HG02943 (cell line): Measurements from ENCODE around the gene CDK14.

Experiments
- ATAC-seq: cut with Tn5 transposase; IDR thresholded peaks from one replicate; pipeline ENCODE4 v1.9.1; 2021; ENCODE audit warnings: mild to moderate bottlenecking, low read depth, moderate library complexity; ENCODE audit not compliant: unreplicated experiment

The CDK14 gene

DNA sequence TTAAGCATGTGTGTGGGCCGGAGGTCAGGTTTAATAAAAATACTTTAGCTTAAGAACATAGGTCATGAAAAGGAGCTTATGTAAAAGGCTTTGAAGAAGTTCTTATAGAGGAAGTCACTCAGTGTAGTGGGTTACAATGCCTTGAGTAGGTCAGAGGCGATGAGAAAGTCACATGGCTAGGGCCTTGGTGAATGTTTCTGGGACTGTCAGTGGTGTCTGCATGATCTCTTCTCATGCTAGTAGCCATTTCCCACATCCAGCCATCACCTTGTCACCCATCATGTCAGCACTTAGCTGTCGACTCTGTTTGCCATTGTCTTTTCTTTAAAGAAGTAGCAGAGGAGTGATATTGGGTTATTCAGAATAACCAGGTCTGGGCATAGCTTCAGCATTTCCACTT, 236.6 kb downstream of the CDK14 start:
- ATAC-seq: no peak

DNA sequence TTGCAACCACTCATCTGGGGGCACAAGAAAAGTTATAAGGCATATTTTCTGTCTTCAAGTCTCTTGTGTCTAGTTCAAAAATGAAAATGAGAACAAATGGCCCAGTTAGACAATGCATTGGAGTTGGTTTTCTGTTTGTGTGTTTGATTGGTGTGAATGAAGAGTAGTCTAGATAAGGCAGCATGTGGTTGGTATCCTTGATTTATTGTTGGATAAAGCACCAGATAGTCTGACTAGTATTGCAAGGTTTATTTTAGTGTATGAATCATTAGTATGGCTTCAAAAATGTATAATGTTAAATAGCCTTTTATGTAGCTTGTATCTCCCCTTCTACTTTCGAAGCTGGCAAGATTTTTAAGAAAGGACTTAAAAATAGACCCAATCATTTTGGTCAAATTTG, 237.3 kb downstream of the CDK14 start:
- no peak for ATAC-seq

DNA sequence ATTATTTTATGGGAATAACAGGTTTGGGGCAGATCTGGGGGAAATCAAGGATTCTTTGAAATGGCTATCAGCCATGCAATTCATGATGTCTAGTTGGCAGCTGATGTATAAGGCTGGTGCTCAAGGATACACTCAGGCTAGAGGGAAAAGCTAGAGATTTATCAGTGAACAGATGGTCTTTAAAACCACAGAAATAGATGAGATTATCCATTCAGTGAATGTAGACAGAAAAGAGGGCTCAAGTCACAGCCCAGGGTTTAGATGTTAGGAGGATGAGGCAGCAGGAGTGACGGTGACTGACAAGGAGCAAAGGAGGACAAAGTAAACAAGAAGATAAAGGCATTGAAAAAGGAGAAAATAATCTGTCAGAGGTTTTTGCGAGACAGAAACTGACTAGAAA, 238.7 kb downstream of the CDK14 start:
- ATAC-seq: no peak

DNA sequence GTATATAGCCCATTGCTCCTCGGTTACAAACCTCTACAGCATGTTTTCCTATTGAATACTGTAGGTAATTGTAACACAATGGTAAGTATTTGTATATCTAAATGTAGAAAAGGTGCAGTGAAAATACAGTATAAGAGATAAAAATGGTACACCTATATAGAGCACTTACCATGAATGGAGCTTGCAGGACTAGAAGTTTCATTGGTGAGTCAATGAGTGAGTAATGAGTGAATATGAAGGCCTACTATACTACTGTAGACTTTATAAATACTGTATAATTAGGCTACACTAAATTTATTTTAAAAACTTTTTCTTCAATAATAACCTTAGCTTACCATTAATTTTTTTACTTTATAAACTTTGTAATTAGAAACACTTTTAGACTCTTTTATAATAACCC, 239.7 kb downstream of the CDK14 start:
- ATAC-seq: no peak

DNA sequence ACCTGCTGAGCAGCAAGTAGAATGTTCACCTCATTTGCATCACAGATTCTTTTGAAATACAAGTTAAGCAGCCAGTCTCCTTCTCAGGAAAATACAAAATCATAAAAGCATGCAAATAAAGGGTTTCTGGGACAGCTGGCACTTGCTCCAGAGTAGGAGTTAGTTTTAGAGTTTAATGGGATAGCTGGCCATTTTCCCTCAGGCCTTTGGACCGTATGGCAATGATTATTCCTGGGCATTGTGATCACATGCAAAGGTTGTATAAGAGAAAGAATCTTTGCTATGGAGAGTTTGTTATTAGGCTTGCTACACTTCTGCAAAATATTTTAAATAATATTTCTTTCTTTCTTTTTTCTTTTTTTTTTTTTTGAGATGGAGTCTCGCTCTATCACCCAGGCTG, 240.8 kb downstream of the CDK14 start:
- no peak for ATAC-seq

DNA sequence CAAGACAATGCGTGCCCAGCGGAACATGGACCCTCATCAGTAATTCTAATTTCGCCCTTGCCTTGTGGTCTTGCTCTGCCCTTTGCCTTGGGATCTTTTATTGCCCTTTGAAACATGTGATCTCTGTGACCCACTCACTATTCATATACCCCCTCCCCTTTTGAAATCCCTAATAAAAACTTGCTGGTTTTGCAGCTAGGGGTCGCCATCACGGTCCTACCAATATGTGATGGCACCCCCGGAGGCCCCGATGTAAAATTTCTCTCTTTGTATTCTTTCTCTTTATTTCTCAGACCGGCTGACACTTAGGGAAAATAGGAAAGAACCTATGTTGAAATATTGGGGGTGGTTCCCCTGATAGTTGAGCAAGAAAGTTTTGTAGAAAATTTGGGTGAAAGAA, 242.7 kb downstream of the CDK14 start:
- ATAC-seq: no peak

DNA sequence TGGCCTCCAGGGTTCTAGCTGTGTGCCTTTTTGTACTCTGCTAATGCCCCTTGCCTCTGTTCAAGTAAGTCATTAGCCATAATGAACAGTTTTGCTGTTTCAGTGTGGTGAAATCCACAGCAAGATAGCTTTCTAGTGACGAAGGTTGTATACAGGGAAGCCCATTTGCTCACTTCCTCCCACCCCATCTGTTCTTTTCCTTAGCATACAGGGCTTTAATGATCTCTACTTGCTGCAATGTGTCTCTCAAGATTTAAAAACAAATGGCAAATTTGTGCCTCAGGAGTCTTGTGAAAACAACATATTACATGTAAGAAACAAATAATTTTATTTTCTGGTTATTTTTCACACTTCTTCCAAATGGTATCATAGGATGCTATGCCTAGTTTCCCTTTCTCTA, 243.2 kb downstream of the CDK14 start:
- no peak for ATAC-seq

DNA sequence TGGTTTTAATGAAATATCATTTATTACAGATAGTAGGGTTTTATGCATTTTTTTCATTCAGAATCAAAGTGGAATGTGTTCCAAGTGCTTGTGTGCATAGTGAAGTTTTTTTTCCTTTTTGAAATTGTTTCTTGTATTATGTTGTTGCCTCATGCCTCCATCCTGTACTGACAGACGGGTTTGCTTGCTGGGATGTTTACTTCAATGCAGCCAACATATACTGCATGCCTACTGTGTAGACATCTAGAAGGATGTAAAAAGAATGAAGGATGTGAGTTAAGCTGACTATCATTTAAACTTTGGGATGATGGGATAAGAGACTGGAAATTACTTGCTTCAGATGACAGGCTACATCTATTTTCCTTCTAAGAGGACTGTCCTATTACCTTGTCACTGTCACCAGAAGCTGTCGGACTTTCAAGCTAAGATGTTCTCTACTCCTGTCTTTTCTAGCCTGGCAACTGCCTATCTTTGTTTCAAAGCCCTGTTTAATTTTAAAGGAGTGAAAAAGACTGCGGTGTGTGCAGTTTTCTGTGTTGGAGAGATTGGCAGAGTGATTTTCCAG, 243.7 kb downstream of the CDK14 start:
- no peak for ATAC-seq

DNA sequence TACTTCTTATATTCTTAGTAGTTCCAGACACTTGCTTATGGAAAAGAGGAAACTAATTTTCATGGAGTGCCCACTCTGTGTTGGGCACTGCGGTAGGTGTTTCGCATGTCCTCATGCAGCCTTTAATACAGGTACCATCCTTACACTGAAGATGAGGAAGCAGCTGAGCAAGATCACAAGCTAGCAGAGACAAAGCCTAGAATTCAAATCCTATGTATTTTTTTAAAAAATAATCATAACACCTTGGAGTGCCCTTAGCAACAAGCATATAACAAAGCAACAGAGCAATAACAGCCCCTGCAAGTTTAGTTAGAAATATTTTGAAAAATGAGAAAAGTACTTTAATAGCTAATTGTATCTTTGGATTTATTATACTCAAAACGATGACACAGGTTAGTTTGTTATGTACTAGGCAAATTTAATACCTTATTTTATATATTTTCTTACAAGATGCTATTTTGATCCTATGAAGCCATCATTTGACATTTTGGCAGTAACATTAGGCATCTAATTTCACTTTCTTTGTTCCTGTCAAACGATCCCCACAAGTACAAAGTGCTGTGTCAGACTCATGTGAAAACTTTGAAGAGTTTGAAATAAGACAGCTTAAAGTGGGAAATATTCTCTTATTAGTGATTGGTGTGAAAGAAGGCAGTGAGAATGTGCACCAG, 245.8 kb downstream of the CDK14 start:
- no peak for ATAC-seq

DNA sequence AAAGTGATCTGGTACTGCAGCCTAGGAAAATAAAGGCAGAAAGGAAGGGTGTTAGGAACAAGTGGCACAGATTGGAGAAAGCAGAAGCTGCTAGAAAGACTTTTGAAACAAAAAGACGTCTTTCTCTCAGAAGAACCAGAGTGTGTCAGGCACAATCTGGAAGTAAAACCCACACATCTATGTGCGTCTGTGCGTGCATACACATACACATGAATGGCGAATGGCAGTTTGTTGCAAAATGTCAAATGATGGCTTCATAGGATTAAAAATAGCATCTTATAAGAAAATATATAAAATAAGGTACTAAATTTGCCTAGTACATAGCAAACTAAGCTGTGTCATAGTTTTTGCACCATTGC, 246.3 kb downstream of the CDK14 start:
- no peak for ATAC-seq

DNA sequence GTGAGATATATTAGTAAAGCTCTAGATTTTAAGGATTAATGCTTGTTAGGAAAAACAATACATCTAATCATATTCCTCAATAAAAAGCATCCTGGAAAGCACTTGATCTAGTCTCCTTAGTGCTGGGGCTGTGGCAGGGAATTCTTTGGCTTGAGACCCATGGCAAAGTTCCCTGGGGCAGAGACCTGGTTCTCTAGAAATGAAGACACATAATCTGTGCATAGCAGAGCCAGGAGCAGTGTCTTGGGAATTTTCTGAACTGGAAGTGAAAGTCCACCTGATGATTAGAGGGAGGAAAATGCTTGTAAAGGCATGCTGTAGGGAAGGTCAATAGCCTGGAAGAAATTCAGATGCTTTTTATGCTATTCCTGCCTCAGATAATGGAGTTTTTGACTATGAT, 247.4 kb downstream of the CDK14 start:
- ATAC-seq: no peak

DNA sequence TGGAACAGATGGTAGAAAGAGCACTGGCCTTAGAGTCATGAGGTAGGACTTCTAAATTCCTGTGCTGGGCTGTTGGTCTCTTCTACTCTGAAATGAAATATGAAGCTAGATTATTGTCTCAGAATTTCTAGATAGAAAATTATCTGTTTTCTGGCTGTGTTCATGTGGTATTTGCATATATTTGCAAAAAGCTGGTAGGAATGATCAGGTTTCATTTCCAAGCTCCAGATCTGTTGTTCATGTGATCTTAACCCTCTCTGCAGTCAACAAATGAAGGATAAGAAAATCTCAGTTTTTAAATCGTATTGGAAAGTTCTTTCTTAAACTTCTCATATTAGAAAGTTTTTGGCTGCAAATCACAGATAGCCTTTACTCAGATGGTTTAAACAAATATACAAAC, 248.3 kb downstream of the CDK14 start:
- ATAC-seq: no peak

DNA sequence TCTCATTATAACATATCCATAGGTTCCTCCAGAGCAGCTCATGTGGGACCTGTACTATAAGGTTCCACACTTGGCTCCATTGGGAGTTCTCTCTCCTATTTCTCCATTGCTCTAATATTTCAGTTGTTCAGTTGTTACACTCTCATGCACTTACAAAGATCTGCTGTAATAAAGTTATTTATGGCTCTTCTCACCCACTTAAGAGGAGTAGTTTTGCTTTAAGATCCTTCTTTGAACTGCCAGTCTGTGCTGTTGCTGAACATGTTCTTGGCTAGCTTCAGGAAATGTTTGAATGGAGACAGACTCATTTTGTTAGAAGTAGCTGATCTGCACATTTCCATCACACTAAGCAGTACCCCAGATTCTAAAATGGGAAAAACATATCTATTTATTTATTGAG, 250.1 kb downstream of the CDK14 start:
- no peak for ATAC-seq

DNA sequence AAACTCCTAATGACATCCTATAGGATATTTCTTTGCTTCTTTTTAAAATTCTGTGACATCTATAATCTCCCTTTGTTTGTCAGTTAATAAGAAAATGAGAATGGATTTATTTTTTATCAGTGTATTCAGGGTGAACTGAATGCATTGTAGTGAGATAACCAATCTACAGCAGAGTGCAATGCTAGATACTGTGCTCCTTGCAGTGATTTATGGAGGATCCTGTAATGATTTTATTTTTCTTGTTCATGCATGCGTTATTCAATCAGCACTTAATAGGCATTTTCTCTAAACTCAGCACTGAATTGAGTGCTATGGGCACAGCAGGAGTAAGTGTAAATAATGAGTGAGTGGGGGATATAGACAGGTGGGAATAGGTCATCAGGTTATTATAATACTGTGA, 253.9 kb downstream of the CDK14 start:
- no peak for ATAC-seq

DNA sequence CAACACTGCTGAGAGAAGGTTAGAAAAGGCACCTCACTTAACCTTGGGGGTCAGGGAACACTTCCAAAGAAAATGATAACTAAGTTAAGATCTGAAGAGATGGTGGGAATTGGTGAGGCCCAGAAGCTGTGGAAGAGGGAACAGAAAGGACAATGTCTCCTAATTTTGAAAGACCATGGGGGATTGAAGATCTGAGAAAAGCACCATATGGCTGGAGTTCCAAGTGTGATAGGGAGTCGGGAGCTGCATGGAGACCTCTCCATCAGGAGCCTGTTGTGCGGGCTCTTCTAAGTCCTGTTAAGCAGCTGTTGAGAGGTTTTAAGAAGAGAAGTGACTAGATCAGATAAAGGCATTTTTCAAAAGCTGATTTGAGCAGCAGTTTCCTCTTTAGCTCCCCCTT, 254.3 kb downstream of the CDK14 start:
- no peak for ATAC-seq

DNA sequence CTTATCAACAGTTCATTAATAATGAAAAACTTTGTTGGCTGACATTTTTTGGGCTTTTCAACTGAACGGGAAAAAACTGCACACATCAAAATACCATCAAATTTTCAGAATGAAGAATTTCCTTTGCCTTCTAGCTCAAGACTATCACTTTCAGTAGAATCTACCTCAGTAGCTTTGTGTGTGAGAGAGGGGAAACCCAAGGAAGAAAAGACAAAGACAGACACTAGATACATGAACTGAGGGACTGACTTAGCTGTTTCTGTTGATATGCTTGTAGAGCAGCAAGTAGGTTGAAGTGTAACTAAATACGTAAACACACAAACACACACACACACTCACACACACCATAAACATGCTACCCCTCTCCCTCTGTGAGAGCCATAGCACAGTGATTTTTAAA, 257.1 kb downstream of the CDK14 start:
- no peak for ATAC-seq

DNA sequence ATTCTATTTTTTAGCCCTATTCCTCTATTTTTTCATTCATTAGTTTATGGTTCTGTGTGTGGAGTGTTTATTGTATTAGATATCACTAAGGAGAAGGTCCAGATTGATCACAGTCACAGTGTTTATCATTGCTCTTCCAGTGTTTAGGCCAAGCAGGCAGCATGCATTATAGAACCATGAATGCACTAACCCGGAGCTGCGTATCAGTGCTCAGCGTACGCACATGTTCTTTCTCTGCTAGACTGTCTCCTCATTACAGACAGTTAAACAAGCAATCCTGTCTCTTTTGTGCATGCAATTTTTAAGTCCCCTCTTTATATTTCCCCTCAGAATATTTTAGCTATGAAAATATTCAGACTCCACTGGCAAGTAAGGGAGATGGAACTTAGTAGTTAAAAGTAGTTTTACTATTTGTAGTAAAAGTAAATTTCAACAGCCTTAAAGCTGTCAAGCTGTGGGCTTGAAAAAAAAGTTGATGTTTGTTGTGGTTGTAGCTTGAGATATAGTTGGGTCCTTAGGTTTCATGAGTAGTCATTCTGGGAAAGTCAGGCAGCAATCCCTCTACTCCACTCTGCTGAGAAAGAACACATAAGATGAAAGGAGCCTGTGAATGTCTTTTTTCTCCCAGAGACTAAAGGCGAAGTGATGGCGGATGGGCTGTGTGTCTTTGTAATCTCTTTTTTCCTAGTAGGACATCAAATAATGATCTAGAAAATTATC, 260.4 kb downstream of the CDK14 start:
- no peak for ATAC-seq

DNA sequence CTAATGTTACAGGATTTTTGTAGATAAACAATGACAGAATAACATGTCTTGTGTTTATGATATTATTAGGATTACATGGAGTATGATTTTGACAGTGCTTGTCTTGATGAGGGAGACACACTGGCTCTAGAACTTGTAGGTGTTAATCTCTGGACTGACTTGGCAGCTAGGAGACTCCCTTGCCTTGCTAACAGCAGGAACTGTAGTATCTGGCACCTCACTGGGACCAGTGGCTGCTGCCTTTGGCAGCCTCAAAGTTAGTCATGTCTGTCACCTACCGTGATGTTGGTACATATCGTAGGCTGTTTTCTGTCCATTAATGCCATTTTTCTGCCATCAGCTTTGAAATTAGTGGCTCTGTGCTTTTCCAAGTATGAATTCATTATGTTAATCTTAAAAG, 261.5 kb downstream of the CDK14 start:
- no peak for ATAC-seq

DNA sequence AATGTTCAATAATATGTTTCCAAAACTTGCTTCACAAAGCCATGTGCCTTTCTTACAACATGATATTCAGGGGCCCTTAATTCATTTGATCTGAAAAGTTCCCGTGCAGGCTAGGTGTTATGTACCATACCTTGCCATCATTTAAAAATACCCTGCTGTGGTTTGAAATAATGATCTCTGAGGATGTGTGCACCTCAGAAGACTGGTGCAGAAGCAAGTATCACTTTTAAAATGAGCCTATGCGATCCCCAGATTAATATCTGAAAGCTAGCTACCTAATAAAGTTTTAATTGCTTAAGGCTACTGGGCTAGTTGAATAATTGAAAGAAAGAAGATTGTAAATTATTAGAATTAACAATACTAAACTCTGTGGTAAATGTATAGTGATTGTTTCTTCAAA, 262.4 kb downstream of the CDK14 start:
- ATAC-seq: no peak

DNA sequence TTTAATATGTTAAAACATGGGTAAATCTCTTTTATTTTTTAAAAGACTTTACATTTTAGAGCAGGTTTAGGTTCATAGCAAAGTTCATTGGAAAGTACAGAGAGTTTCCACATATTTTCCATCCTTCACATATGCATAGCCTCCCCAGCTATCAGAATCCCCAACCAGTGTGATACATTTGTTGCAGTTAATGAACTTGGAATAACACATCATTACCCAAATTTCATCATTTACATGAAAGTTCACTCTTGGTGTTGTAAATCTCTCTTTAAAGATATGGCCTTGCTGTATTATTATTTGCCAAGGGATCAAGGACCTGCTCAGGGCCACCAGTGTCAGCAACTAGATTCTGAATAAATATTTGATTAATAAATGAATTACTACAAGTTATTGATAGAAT, 263.4 kb downstream of the CDK14 start:
- ATAC-seq: no peak

DNA sequence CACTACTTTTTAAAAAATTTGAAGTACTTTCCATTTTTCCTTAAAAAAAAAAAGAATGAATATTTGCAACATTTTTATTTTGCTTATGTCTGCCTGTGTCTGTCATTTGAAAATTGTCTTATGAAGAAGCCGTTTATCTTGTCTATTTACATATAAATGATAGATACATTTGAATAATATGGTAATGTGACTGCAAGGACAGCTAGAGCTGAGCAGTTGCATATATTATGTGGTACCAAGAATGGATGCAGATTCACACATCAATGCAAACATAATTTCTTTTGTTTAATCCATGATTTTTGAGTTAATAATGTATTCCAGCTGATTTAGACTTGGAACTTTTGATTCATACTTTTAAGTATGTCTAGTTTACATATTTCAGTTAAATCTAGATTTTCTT, 268.0 kb downstream of the CDK14 start:
- no peak for ATAC-seq

DNA sequence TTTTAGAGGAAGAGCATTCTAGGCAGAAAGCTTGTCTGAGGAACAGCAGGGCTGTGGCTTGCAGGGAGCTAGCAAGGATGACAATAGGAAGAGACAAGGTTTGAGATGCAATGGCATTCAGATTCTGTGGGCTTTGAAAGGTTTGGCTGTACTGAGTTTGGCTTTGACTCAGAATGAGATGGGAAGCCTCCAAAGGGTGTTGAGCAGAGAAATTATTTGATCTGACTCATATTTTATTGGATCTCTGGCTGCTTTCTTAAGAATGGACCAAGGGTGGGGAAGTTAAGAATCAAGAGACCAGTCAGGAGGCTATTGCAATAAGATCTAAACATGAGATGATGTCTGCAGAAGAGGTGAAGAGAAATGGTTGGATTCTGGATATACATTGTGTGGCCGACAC, 273.2 kb downstream of the CDK14 start:
- no peak for ATAC-seq
